Myocyte (in vitro differentiated cells): ENCODE data around the gene FAM234B. TPM values are rescaled to one million over a fixed set of nuclear protein-coding genes. Genes with fewer than 3 reads are reported as not detected.
"Not testable (repeated sequence)": the region's sequence is repeated elsewhere in the genome, so short reads cannot be mapped to it uniquely, and the experiment has no call there.

Source experiments
- DNase-seq: peaks from one replicate; pipeline ENCODE4 v3.0.0-alpha.2; 2012; ENCODE audit warnings: low read depth
- total RNA-seq: library from RNA; depleted of rRNA; stranded (reverse); fragments of >200 nt; gene quantifications from 2 replicates; pipeline ENCODE4 v1.2.3, GENCODE V29; 2014

The FAM234B gene
- total RNA-seq, 1 donor from 2014 or later: 4.1 TPM

- no peak for DNase-seq
These were observed 20.2 kb upstream of the FAM234B start for GRCh38 chr12:13023811-13024530.

DNA sequence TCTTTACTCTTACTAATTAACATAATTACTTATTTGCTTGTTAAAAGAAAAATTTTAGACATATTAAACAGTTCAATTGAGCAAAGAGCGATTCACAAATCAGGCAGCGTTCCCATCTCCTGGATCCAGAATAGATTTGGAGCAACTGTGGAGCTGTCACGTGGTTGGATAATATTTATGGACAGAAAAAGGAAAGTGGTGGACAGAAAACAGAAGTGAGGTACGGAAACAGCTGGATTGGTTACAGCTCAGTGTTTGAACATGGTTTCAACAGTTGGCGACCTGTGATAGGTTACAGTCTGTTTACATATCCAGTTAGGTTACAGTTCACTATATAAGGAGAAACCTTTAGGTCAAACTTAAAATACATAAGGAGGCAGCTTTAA lies 19.7 kb upstream of the FAM234B start:
- DNase-seq: no peak

GRCh38 chr12:13026286-13026685 lies 17.9 kb upstream of the FAM234B start:
- no peak for DNase-seq

GRCh38 chr12:13027032-13027431 lies 17.1 kb upstream of the FAM234B start:
- no peak for DNase-seq

DNA sequence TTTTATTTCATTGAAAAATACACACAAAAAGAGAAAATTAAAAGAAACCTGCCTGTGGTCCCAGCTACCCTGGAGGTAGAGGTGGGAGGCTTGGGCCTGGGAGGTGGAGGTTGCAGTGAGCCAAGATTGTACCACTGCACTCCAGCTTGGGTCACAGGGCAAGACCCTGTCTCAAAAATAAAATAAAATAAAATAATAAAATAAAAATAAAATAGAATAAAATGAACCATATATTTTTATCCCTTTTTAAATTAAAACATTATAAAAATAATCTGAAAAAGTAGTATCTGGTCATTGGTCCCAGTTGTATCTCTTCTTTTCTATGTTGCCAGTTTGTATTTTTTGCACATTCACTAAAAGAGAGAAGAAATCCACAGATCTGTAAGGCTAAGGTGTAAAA lies 16.7 kb upstream of the FAM234B start:
- no peak for DNase-seq

DNA sequence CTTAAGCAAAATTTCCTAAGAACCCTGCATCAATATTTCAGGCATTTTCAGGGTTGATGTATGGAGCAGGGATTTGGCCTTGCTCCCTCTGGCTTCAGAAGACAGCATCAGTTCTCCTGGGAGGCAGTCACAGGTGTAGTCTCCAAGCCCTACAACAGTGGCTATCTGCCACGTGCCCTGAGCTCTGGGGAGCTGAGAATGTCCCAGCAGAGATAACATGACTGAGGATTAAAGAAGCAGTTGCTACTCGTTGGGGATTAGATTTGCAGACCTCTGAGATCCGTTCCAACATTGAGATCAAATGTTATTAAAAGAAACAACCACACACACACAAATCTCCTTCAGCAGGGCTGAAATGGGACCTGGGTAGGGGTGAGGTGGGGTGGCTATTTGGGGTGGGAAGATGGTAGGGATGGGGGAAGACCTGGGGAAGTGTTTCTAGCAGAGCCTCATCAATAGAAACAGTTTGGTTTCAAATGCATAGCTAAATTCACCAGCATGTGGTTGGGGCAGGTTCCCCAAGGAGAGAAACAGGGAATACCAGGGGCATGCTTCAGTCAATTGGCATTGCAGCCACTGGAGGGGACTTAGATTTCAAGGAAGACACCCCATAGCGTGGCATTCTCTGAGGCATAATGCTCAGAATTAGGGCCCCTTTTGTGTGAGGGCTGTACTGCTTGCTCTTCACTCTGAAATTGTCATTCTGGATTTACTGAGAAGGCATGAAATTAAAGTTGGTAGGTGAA lies 15.2 kb upstream of the FAM234B start:
- DNase-seq: peak; percentile 67

GRCh38 chr12:13030541-13031291 lies 13.5 kb upstream of the FAM234B start:
- no peak for DNase-seq

DNA sequence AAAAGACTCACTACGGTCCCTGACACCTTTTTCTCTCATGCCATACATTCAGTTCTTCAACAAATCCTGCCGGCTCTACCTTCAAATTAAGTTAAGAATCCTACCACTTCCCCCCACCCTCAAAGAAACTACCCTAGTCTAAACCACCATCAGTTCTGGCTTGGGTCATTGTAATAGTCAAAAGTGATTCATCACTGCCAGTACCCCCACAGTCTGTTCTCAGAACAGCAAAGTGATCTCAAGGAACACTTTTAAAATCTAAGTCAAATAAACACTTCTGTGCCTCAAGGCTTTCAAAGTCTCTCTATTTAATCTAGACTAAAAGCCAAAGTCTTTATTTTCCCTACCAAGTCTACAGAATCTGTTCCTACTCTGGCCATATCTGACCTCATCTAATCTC lies 12.0 kb upstream of the FAM234B start:
- DNase-seq: no peak

GRCh38 chr12:13033476-13033875 lies 10.7 kb upstream of the FAM234B start:
- peak; percentile 20 for DNase-seq

DNA sequence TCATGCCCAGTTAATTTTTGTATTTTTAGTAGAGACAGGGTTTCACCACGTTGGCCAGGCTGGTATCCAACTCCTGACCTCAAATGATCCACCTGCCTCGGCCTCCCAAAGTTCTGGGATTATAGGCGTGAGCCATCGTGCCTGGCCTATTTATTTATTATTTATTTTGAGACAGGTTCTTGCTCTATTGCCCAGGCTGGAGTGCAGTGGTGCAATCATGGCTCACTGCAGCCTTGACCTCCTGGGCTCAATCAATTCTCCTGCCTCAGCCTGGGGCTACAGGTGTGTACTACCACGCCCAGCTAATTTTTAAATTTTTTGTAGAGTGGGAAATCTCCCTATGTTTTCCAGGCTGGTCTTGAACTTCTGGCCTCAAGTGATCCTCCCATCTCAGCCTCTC lies 8.8 kb upstream of the FAM234B start:
- not testable (repeated sequence) for DNase-seq

DNA sequence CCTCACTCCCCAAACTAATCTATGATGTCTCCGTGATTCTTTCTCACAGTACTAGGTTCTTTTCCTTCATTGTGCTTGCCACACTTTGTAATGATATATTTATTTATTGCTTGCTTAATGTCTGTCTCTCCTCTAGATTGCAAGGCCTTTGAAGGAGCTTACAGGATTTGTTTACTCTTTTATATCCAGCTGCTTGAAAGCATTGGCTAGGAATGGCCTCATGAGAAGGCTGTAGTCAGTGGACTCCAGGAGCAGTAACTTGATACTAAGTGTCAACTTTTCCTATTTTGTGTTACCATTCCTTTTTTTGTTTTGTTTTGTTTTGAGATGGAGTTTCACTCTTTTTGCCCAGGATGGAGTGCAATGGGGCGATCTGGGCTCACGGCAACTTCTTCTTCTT lies 7.3 kb upstream of the FAM234B start:
- DNase-seq: peak; percentile 14

DNA sequence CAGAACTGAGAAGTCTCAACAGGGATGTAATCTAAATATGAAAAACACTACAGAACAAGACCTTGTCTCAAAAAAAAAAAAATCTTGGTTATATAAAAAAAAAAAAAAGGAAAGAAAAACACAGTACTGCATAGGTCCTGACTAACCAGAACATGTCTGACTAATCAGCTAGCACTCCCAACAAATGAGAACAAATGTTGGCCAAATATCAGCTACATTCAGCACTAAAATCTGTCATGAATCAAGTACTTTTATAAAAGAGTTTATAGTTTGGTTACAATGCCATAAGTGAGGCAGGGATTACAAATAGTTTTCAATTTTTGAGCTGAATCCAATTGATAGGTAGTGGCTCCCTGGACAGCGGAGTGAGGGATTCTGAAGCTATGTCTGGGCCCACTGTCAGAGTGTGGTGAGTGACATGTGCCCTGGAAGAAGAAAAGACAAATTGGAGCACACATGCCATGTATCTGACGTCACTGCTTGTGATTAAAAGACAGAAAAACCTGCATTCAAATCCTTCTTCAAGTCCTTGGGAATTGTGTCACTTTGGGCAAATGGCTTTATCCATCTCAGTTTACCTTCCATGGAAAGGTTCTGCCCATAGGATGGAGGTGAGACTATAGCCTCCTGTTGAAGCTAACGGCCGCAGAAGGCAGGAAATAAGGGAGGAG lies 5.6 kb upstream of the FAM234B start:
- peak; percentile 28 for DNase-seq

GRCh38 chr12:13039328-13039956 lies 4.7 kb upstream of the FAM234B start:
- DNase-seq: no peak

GRCh38 chr12:13041224-13041623 lies 3.0 kb upstream of the FAM234B start:
- no peak for DNase-seq

- no peak for DNase-seq
These were observed 1.4 kb upstream of the FAM234B start for GRCh38 chr12:13042666-13043230.

DNA sequence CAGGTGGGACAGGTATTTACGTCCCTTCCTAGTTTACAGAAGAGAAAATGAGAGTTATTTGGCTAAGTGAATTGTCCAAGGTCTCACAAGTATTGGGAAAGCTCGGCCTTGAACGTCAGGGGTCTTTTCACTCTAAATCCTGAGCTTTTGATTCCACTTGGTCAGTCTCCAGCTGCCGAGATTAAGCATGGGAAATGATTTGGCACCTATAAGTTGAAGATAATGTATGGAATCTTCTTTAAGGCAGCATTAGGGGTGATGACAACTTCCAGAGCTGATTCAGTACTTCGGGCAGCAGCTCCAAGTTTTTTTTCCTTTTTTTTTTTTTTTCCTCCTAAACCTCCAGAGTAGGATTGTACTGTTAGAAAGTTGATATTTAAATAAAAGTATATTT lies 722 bp downstream of the FAM234B start:
- no peak for DNase-seq

- no peak for DNase-seq
These were observed 1.6 kb downstream of the FAM234B start for GRCh38 chr12:13045816-13046215.

GRCh38 chr12:13046964-13047363 lies 2.8 kb downstream of the FAM234B start:
- no peak for DNase-seq

- no peak for DNase-seq
These were observed 5.6 kb downstream of the FAM234B start for GRCh38 chr12:13049816-13050215.

GRCh38 chr12:13052421-13052820 lies 8.2 kb downstream of the FAM234B start:
- no peak for DNase-seq

DNA sequence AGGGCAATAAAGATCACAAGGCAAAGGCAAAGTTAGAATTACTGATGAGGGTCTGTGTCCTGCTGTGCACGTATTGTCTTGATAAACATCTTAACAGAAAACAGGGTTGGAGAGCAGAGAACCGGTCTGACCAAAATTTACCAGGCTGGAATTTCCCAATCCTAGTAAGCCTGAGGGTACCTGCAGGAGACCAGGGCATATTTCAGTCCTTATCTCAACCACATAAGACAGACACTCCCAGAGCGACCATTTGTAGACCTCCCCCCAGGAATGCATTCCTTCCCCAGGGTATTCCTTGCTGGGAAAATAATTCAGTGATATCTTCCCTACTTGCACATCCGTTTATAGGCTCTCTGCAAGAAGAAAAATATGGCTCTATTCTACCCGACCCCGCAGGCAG lies 9.4 kb downstream of the FAM234B start:
- DNase-seq: not testable (repeated sequence)
